Uterus (tissue), 4 donors: ENCODE measurements around the gene SEL1L2. TPM values are rescaled to one million over a fixed set of nuclear protein-coding genes. Genes with fewer than 3 reads are reported as not detected.

Experiments used
- DNase-seq, 2 donors: peaks; one replicate each; pipeline ENCODE4 v3.0.0-alpha.2; 2019 to 2020
- H3K27ac ChIP-seq, 2 donors: fragments of 200-600 bp; sonication (generic); 1 replicate in 1 of 2; 2 replicates in 1 of 2; pipeline ENCODE4 v1.5.1; 2016 to 2018
- H3K27me3 ChIP-seq, 2 donors: fragments of 200-600 bp; sonication (generic); one replicate each; pipeline ENCODE4 v1.5.1; 2018 to 2019; ENCODE audit warnings: control low read depth in 1 of 2
- H3K36me3 ChIP-seq, 2 donors: fragments of 200-600 bp; sonication (generic); one replicate each; pipeline ENCODE4 v1.5.1; 2019; ENCODE audit warnings: control low read depth in 1 of 2
- H3K4me1 ChIP-seq, 2 donors: fragments of 200-600 bp; sonication (generic); one replicate each; pipeline ENCODE4 v1.5.1; 2018 to 2019; ENCODE audit warnings: control low read depth in 1 of 2
- H3K4me3 ChIP-seq, 2 donors: fragments of 200-600 bp; sonication (generic); 1 replicate in 1 of 2; 2 replicates in 1 of 2; pipeline ENCODE4 v1.5.1; 2018 to 2019; ENCODE audit warnings: mild to moderate bottlenecking in 1 of 2
- H3K9me3 ChIP-seq, 2 donors: fragments of 200-600 bp; sonication (generic); one replicate each; pipeline ENCODE4 v1.5.1; 2019; ENCODE audit warnings: control low read depth in 1 of 2
- CTCF ChIP-seq, 4 experiments: fragments of 200-600 bp in 2 of 4; fragments of 450-650 bp in 2 of 4; sonication (generic) in 2 of 4; IDR thresholded peaks; one replicate each; pipeline ENCODE4 v1.5.1; 2016 to 2019; ENCODE audit warnings: antibody characterized with exemption in 4 of 4, mild to moderate bottlenecking in 2 of 4, moderate library complexity in 1 of 4
- POLR2A ChIP-seq, 2 donors: fragments of 450-650 bp; IDR thresholded peaks; one replicate each; pipeline ENCODE4 v1.6.1; 2016; ENCODE audit warnings: antibody characterized with exemption in 2 of 2, mild to moderate bottlenecking in 1 of 2, moderate library complexity in 1 of 2
- intact Hi-C: fragments of 100-400 bp; cut with DNase I; formaldehyde crosslinking; loops from one replicate; pipeline ENCODE4 v1.15.1; 2023; ENCODE audit warnings: low total_unique reads
- total RNA-seq, 4 donors: library from RNA; depleted of rRNA in 3 of 4; stranded (reverse); fragments of >200 nt in 3 of 4; gene quantifications; one replicate each; pipeline versions ENCODE4 v1.1.0 to v1.2.4, GENCODE V29; 2014 to 2023
- donor health status: DM: yes; HTN: yes; CAD: no.

The SEL1L2 gene
- total RNA-seq, 4 donors from 2014 or later: 1.0 to 3.8 (median 2.3) TPM

GRCh38 chr20:13900496-13900895 is 89.9 kb downstream of the SEL1L2 start:
- no peaks in the 10 kb centered on the region for H3K4me1 ChIP-seq
- TF ChIP-seq POLR2A (IDR thresholded peaks at IDR 0.05) (no peak), CTCF (IDR thresholded peaks at IDR 0.05) (no peak)
- DNase-seq: no peak
- intact Hi-C loops: no loop called here
- H3K4me3 ChIP-seq: no peak overlapping the region
- no peaks in the 10 kb centered on the region for H3K27me3 ChIP-seq
- no peak overlapping the region for H3K27ac ChIP-seq
- no peaks in the 10 kb centered on the region for H3K36me3 ChIP-seq
- H3K9me3 ChIP-seq: no peaks in the 10 kb centered on the region

GRCh38 chr20:13898012-13898612 is 92.3 kb downstream of the SEL1L2 start:
- TF ChIP-seq CTCF (IDR thresholded peaks at IDR 0.05) (no peak), POLR2A (IDR thresholded peaks at IDR 0.05) (no peak)
- intact Hi-C loops: no loop called here
- no peaks in the 10 kb centered on the region for H3K27me3 ChIP-seq
- H3K4me1 ChIP-seq: no peaks in the 10 kb centered on the region
- no peaks in the 10 kb centered on the region for H3K36me3 ChIP-seq
- DNase-seq: no peak
- no peak overlapping the region for H3K4me3 ChIP-seq
- no peaks in the 10 kb centered on the region for H3K9me3 ChIP-seq
- no peak overlapping the region for H3K27ac ChIP-seq

GRCh38 chr20:13891575-13891974 is 98.8 kb downstream of the SEL1L2 start:
- H3K27ac ChIP-seq: no peak overlapping the region
- H3K4me3 ChIP-seq: no peak overlapping the region
- peaks cover 0 to 7% of the 10 kb centered on the region in 2 donors for H3K9me3 ChIP-seq
- TF ChIP-seq POLR2A (IDR thresholded peaks at IDR 0.05) (no peak), CTCF (IDR thresholded peaks at IDR 0.05) (no peak)
- no peaks in the 10 kb centered on the region for H3K27me3 ChIP-seq
- no peak for DNase-seq
- no peaks in the 10 kb centered on the region for H3K36me3 ChIP-seq
- intact Hi-C loops: no loop called here
- H3K4me1 ChIP-seq: no peaks in the 10 kb centered on the region

GRCh38 chr20:13884803-13885202 is 105.6 kb downstream of the SEL1L2 start:
- H3K27ac ChIP-seq: no peak overlapping the region
- TF ChIP-seq CTCF (IDR thresholded peaks at IDR 0.05) (no peak), POLR2A (IDR thresholded peaks at IDR 0.05) (no peak)
- intact Hi-C loops: no loop called here
- no peak for DNase-seq
- no peaks in the 10 kb centered on the region for H3K9me3 ChIP-seq
- H3K4me1 ChIP-seq: no peaks in the 10 kb centered on the region
- no peaks in the 10 kb centered on the region for H3K36me3 ChIP-seq
- no peaks in the 10 kb centered on the region for H3K27me3 ChIP-seq
- H3K4me3 ChIP-seq: no peak overlapping the region

GRCh38 chr20:13883425-13883824 is 107.0 kb downstream of the SEL1L2 start:
- Histone ChIP-seq H3K9me3 (no peaks in the 10 kb centered on the region), H3K4me1 (no peaks in the 10 kb centered on the region), H3K36me3 (no peaks in the 10 kb centered on the region), H3K27me3 (no peaks in the 10 kb centered on the region), H3K4me3 (no peak overlapping the region), H3K27ac (no peak overlapping the region)
- intact Hi-C loops: no loop called here
- no peak for DNase-seq
- TF ChIP-seq CTCF (IDR thresholded peaks at IDR 0.05) (no peak), POLR2A (IDR thresholded peaks at IDR 0.05) (no peak)
